Measurements from ENCODE around the gene KLC1.

Gene KLC1

DNA sequence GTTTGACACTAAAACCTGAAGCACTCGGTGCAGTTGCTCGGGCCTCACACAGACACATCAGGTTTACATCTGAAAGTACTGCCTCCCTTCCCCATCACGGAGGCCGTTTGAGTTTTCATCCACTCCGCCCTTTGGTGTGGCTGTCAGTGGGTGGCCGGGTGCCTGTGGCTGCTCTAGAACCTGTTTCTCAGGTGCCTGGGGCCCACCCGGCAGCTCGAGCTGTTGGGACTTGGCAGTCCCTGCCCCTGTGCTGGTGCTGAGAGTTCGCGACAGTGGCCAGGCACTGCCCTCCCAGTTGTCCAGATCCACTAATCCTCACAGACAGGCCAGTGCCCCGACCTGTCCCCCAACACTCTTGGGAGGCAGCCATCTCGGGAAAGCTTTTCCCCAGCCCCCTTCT is 63.9 kb downstream of the KLC1 start:
- no peak for DNase-seq

- DNase-seq = no peak
Observed at GRCh38 chr14:103693515-103693914, 64.5 kb downstream of the KLC1 start.

GRCh38 chr14:103694572-103695026 is 65.6 kb downstream of the KLC1 start:
- no peak for DNase-seq

DNA sequence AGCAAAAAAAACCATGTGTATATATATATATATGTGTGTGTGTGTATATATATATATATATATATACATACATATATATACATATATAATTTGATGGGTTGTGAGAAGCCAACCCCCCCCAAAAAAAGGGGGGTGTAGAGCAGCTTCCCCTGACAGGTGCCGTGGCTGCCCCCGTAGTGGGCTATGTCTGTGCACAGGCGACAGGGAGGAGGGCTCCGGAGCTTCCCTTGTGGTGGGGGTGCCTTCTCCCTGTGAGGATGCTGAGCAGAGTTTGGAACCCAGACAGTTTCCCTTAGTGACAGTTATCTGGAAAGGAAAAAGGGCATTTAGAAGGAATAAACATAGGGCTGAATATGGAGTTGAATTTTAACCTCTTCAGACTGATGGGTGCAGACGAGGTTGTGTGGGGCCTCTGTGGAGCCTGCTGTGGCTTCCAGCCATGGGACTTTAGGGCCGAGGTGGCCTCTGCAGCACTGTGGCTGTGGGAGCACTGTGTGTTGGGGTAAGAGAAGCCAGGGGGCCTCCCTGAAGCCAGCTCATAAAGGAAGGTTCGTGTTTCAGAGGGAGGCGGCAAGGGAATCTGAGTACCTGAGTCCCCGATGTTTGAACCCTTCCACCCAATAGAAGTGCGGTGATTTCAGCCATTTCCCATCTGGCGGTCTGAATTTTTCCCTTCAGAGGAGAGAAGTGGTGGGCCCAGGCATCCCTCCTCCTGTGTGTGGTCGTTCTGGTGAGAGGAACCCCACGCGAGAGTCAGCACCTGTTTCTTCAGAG is 66.5 kb downstream of the KLC1 start:
- DNase-seq = no peak

DNA sequence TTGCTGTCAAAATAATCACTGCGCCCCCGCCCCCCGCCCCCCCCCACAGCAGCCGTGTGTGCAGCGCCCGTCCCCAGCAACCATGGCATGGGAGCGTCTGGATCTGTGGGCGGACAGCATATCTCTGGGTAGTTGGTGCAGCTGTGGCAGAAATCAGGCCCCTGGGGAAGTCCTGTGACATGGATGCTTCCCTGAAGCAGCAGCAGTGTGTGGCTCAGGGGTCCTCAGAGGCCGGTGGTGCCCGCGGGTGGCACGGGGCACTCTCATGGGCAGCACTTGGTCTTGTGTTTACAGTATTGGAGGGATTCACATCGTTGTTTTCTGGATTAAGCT is 67.0 kb downstream of the KLC1 start:
- DNase-seq = no peak

DNA sequence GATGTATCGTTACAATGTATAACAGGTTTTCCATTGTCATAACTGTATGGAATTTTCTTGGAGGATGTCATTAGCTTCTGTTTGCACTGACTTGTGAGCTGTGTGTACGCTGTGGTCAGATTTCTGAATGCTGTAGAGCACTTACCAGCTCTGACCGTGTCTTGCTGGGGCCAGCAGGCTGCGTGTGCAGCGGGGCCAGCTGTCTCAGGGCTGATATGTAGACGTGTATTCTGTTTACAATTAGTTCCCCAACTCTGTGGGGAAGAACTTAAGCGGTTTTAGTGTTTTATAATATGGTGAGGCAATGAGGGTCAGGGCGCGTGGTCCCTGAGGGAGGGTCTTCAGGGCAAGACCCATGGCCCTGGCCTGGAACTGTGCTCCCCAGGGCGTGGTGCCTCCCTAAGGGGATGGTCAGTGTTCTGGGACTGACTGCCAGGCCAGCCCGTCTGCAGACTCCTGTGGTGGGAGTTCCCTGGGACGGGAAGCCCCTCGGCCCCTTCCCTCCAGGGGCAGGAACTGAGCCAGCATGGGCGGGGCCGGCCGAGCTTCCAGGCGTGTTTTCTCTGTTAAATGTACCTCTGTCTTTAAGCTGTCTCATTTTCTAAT is 67.6 kb downstream of the KLC1 start:
- DNase-seq = no peak

GRCh38 chr14:103697206-103697602 is 68.2 kb downstream of the KLC1 start:
- no peak for DNase-seq

GRCh38 chr14:103697603-103698379 is 68.8 kb downstream of the KLC1 start:
- no peak for DNase-seq

DNA sequence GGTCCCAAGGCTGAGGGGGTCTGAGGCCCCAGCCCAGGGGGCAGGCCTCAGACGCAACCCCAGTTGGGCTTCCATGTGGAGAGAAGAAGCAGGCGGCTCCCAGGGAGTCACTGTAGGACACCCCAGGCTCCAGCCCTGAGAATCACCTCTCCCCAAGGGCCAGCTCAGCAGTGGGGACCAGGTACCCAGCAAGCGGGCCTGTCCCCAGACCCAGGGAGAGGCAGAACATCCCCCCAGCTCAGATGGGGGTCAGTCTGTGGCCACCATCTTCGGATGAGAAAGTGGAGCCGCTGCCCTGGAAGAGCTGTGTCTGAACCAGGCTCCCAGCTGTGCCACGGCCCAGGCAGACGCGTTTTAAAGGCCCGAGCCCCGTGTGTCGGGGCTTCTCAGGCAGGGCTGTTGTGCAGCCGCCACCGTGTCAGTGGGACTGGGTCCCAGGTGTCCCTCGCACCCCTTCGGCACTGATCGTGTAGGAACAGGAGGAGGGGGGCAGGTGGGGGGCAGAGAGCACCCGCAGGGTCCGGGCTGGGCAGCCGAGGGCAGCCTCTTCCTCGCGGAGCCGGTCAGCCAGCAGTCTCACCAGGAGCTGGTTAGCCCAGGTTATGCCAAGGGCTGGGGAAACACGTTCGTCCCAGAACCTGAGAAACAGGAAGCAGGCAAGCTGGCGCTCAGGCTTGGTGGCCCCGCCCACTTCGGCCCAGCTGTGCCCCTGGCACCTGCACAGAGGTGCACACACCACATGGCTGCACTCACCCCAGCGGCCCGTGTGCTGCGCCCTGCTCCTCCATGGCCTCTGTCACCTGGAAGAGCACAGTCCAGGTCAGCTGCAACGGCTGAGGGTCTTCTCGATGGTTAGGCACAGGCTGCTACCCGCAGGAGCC is 69.6 kb downstream of the KLC1 start:
- DNase-seq = peak in 1 of 2 donors; percentile 17

DNA sequence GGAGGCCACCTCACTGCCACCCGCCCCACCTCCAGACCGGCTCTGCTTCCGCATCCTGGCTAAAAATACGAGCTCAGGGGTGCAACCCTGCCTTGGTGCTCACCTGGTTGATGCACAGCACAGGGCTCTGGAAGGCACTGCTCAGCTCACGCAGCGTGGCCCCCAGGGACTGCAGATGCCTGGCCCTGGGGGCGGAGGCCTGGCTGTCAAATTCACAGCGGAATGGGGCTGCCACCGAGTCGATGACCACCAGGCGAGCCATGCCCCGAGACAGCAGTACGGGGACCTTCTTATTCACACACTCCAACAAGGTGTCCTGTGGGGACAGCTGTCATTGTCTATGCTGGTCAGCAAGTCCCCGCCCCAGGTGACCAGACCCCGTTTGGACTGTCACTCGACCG is 70.2 kb downstream of the KLC1 start:
- no peak for DNase-seq

DNA sequence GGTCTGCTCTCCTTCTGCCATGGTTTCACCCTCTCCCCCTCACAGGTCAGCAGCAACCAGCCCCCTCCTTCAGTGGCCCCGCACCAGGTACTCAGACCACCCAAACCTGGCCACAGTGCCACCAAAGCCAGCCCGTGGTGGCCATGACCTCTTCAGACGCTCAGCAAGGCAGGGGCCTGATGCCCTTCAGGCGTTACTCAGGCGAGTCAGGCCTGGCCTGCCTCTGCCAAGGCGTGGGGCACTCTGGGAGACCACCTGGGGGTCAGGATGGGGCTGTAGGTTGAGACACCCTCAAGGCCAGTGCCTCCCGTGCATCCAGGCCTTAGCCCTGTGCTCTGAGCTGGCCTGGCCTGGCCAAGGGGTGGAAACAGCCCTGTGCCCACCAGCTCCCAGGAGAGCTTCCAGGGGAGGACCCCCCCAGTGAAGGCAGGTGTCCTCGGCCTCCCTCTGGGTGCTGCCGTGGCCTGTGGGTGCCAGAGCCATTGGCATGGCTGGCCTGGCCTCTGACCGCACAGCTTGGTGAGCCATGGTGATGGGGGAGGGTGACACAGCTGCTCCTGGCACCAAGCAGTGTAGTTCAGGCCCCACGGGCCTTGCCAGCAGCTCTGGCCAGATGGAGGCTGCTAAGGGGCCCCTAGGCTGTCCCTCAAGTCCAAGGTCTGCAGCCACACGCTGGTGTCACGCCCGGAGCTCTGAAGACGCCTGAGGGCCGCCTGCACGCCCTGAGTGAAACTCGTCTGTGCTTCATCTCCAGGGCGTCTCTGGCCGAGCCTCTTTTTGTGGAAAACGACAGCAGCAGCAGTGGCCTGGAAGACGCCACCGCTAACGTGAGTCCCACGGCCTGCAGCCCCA is 71.1 kb downstream of the KLC1 start:
- DNase-seq = no peak

DNA sequence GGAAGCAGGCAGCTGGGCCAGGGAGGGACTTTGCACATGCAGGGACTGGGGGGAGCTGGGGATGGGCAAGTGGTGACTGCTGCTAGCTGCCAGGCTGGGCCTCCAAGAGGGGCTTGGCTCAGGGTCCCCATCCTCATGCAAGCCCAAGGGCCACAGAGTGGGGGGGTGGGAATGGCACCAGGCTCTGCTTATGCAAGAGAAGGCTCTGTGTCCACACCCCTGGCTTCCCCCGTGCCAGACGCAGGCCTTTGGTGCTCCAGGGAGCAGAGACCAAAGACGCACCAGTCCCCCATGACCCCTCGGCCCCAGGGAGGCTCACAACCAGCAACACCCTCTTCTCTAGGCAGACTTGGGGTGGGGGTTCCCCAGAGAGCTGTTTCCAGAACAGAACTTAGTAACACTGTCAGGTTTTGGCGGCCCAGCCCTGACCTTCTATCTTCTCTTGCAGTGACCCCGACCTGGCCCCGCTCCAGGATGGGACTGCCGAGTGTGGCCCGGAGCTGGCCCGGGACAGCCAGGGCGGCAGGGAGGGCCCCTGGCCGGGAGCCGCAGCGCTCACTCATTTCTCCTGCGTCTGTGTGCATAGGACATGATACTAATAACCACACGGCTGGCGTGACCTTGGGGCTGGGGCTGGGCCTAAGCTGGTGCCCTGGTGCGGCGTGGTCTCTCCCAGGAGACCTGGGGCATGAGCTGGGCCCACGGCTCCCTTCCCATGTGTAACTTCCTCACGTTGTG is 71.9 kb downstream of the KLC1 start:
- no peak for DNase-seq

DNA sequence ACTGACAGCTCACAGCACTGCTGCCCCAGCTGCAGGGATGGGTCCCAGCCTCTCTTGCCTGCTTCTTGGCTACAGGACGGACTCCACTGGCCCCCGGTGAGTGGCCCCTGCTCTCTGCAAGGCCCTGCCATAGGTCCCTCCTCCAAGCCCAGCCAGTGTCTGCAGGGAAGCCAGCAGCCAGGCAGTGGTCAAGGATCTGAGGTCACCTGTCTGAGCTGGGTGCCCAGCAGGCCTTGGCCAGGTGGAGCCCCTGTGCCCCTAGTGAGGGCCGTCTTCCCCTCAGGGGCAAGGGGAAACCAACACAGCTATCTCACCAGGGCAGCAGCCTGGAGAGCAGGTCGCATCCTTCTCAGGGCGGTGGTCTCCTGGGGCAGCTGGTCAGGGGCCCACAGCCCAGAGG is 73.1 kb downstream of the KLC1 start:
- no peak for DNase-seq

DNA sequence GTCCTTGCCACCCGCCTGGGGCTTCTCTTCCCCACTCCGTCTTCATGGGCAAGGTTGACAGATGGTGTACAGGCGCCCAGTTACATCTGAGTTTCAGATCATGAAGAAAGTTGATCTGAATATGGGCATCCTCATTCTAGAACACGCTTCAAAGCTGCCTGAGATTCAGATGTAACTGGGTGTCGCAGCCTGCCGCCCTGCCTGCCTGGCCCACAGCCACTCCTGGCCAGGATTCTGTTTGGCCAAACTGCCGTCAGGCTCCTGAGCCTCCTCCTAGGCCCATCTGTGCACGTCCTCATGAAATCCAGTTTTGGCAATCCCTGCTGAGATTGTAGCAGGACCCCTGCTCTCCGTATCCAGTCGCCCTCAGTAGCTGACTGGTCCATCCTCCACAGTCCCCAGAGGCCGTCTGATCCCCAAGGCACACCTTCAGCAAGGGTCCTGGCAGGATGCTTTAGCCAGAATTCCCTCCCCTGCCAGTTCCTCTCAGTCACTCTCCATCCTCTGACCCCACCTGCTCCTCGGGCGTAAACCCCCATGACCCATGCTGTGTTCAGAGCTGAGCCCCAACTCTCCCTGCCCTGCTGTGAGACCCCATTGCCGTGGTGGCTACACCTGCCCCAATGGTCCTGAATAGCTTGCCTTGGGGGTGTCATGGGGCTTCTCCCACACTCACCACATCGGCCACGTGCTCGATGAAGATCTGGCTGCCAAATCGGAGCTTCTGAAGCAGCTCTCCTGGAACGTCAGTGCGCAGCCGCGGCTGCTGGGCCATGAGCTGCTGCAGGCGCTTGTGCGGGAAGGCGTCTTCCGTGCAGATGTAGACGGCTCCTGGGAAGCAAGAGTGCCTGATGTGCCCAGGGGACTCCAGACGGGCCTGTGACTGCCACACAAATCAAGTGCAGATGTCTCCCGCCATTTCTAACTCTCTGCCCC is 73.8 kb downstream of the KLC1 start:
- no peak for DNase-seq

GRCh38 chr14:103703433-103704385 is 74.7 kb downstream of the KLC1 start:
- no peak for DNase-seq

GRCh38 chr14:103704708-103705107 is 75.7 kb downstream of the KLC1 start:
- no peak for DNase-seq

- DNase-seq = no peak
Observed at GRCh38 chr14:103705118-103705503, 76.1 kb downstream of the KLC1 start.

DNA sequence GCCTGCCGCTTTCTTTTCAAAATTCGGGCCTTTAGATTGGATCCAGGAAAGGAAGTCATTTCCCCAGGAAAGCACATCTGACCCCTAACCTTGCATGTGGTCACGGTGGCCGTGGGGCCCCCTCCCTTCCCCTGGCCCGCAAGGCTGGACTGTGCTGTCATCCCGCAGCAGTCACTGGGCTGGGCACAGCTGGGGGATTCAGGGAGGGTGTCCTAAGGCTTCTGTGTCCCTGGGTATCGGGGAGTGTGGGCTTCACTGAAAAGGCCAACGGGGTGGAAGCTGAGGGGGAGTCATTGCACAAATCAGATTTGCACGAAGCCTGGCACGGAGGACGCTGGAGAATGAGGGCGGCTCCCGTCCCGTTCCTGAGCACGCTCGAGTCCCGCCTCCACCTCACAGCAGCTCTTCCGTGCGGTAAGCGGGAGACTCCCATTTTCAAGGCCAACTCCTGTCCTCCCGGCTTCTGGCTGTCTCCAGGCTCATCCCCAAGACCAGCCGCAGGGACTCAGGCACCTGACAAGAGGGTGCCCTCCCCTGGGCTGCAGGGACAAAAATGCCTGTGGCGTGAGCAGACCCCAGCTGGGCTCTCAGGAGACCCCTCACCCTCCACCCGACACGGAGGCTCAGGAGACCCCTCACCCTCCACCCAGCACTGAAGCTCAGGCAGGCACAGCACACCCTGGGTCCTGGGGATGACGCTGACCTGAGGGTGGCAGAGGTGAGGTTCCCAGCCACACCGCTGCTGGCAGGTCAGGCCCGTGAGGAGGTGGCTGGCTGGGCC is 76.7 kb downstream of the KLC1 start:
- DNase-seq = no peak

Measured in CD4-positive, alpha-beta T cell treated with Interleukin-1 beta for 1 hour (primary cell).